Cardiac muscle cell (in vitro differentiated cells and primary cell): ENCODE data around the gene SCGN. TPM values are rescaled to one million over a fixed set of nuclear protein-coding genes. Genes with fewer than 3 reads are reported as not detected.

ENCODE experiments used
- DNase-seq, 2 donors: peaks; one replicate each; pipeline versions ENCODE4 v3.0.0 to v3.0.0-alpha.2; 2010 to 2017; ENCODE audit warnings: low read depth in 1 of 2, low spot score in 1 of 2
- H3K27ac ChIP-seq: fragments of 200-600 bp; sonication (generic); 2 replicates; pipeline ENCODE4 v1.5.1; 2016
- H3K27me3 ChIP-seq: fragments of 200-600 bp; sonication (generic); 2 replicates; pipeline ENCODE4 v1.6.0; 2016; ENCODE audit warnings: control low read depth
- H3K36me3 ChIP-seq: fragments of 200-600 bp; sonication (generic); 2 replicates; pipeline ENCODE4 v1.5.1; 2016; ENCODE audit warnings: control low read depth
- H3K4me1 ChIP-seq: fragments of 200-600 bp; sonication (generic); 2 replicates; pipeline ENCODE4 v1.8.1; 2017; ENCODE audit warnings: low read depth, mild to moderate bottlenecking, mixed run types
- H3K4me3 ChIP-seq: fragments of 200-600 bp; sonication (generic); 2 replicates; pipeline ENCODE4 v1.5.1; 2016; ENCODE audit warnings: mild to moderate bottlenecking
- H3K9me3 ChIP-seq: fragments of 200-600 bp; sonication (generic); 2 replicates; pipeline ENCODE4 v1.5.1; 2017; ENCODE audit warnings: low read depth, mild to moderate bottlenecking, control low read depth
- polyA plus RNA-seq: library from polyadenylated mRNA; unstranded; fragments of >200 nt; fragmentation: Nextera tagmentation; extraction: Ambion mirVana; gene quantifications from 2 replicates; pipeline ENCODE4 v1.2.1, GENCODE V29; 2016
- total RNA-seq: library from RNA; depleted of rRNA; stranded (reverse); fragments of >200 nt; gene quantifications from 2 replicates; pipeline ENCODE4 v1.2.3, GENCODE V29; 2016
- TF ChIP-seq, protein P1 (sequence below): IDR thresholded peaks from 2 replicates; pipeline ENCODE4 v1.5.1; 2012; ENCODE audit warnings: low read depth, mild to moderate bottlenecking, low read length

The SCGN gene
- total and polyA plus RNA-seq, 2 experiments from 2014 or later, result not detected

DNA sequence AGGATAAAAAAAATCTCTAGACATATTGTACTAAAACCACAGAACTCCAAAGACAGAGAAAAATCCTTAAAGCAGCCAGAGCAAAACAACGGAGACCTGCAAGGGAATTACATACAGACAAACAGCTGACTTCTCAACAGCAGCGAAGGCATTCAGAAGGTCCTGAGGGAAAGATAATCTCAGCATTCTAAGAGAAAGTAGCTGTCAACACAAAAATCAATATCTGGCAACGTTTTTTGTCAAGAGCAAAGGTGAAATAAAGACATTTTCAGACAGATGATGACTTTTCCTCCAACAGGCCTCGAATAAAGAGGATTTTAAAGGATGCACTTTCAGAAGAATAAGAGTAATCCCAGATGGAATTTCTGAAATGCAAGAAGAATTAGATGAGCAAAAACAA, 6.1 kb upstream of the SCGN start:
- peaks cover 75% of the 10 kb centered on the region for H3K27me3 ChIP-seq
- DNase-seq, result no peak
- TF ChIP-seq, protein P1, sequence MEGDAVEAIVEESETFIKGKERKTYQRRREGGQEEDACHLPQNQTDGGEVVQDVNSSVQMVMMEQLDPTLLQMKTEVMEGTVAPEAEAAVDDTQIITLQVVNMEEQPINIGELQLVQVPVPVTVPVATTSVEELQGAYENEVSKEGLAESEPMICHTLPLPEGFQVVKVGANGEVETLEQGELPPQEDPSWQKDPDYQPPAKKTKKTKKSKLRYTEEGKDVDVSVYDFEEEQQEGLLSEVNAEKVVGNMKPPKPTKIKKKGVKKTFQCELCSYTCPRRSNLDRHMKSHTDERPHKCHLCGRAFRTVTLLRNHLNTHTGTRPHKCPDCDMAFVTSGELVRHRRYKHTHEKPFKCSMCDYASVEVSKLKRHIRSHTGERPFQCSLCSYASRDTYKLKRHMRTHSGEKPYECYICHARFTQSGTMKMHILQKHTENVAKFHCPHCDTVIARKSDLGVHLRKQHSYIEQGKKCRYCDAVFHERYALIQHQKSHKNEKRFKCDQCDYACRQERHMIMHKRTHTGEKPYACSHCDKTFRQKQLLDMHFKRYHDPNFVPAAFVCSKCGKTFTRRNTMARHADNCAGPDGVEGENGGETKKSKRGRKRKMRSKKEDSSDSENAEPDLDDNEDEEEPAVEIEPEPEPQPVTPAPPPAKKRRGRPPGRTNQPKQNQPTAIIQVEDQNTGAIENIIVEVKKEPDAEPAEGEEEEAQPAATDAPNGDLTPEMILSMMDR, result no peak
- H3K36me3 ChIP-seq, result no peaks in the 10 kb centered on the region
- no peak overlapping the region for H3K4me3 ChIP-seq
- H3K9me3 ChIP-seq, result no peaks in the 10 kb centered on the region
- H3K27ac ChIP-seq, result no peak overlapping the region
- H3K4me1 ChIP-seq, result no peaks in the 10 kb centered on the region

DNA sequence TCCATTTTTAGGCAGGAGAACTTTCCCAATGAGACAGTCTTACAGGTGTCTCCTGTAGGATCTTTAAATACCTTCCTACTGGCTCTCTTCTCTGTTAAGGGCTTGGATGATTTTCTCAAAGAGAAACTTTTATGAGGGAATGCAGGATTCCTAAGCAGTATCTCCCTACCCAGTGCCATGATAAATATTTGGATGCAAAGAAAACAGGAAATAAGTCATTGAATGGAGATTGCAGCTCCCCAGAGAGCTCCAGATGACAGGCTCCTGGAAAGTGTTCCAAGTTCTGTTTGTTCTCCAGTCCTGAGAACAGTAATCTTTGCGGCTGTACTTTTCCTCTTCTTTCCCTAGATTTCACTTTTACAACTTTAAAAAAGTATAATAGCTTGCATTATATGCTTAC, 2.4 kb upstream of the SCGN start:
- TF ChIP-seq, protein P1, result no peak
- peak in 1 of 2 donors; percentile 72 for DNase-seq
- no peak overlapping the region for H3K4me3 ChIP-seq
- peaks cover 75% of the 10 kb centered on the region for H3K27me3 ChIP-seq
- no peaks in the 10 kb centered on the region for H3K9me3 ChIP-seq
- no peak overlapping the region for H3K27ac ChIP-seq
- H3K36me3 ChIP-seq, result no peaks in the 10 kb centered on the region
- no peaks in the 10 kb centered on the region for H3K4me1 ChIP-seq

DNA sequence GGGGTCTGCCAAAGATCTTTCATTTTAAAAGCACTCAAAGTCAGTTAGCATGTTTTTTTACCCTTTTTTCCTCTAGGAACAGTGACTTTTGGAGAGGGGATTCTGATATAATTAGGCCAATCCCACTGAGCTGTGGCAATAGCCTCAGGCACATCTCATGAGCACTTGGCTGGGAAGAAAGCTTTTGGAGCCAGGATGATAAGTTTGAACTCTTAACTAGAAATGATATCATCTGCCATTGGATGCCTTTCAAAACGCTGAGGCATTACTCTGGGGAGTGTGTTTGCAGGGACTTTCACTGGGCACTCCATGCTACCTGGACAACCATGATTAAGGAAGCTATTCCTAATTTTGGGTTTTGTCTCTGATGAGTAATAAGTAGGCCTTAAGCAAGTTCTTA, 3.7 kb downstream of the SCGN start:
- no peaks in the 10 kb centered on the region for H3K9me3 ChIP-seq
- H3K4me1 ChIP-seq, result no peaks in the 10 kb centered on the region
- TF ChIP-seq, protein P1, result no peak
- DNase-seq, result peak in 1 of 2 donors; percentile 4
- H3K27ac ChIP-seq, result no peak overlapping the region
- H3K4me3 ChIP-seq, result no peak overlapping the region
- no peaks in the 10 kb centered on the region for H3K36me3 ChIP-seq
- peaks cover 52% of the 10 kb centered on the region for H3K27me3 ChIP-seq

DNA sequence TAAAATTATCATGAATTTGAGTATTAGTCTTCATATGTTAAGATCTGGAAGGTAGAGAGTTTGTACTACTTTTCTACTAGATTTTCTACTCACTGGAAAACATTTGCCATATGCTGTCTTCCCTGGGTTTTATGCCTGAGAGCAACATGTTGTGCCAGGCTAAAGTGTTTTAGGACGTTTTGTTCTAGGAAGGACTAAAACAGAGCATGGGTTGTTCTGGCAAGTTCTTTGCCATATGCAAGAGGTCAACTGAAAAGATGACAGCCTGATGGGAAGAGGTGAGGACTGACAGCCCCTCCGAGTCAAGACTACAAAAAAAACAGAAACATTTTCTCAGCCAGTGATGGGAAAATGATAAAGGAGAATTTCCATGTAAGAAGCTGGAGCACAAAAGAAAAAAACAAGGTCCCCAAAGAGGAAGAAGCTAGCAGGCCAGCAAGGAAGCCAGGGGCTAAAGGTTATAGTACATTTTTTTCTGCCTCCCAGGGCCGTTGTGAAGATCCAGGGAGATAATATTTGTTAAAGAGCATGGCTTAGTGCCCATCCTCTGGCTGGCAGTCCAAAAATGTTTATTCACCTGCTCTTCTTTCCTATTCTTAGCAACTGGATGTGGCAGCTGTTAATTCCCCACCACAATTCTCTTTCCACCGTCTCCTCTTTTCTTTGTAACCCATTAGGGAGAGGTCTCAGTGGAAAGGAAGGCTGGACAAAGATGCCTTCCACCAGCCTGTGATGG, 7.8 kb downstream of the SCGN start:
- Histone ChIP-seq H3K4me1 (no peaks in the 10 kb centered on the region), H3K9me3 (no peaks in the 10 kb centered on the region), H3K36me3 (no peaks in the 10 kb centered on the region), H3K4me3 (no peak overlapping the region), H3K27me3 (peaks cover 28% of the 10 kb centered on the region), H3K27ac (no peak overlapping the region)
- TF ChIP-seq, protein P1, result no peak
- no peak for DNase-seq

DNA sequence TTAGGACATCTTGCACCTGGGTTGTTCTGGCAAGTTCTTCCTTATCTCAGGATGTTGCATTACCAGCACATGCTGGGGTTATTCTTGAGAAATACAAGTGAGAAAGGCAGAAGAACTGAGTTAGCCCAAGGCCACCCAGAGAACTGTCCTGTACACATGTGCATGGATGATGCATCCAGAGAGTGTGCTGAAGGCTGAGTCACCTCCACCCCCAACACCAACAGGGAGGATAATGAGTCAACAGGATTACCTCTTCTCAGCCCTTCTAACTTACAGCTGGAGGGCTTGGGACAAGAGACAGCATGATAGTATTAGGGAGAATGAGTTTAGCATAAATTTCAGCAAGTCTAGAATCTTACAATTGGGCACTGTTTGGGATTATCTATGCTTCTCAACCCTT, 8.5 kb downstream of the SCGN start:
- TF ChIP-seq, protein P1, result no peak
- Histone ChIP-seq H3K4me3 (no peak overlapping the region), H3K4me1 (no peaks in the 10 kb centered on the region), H3K27me3 (peaks cover 21% of the 10 kb centered on the region), H3K9me3 (no peaks in the 10 kb centered on the region), H3K36me3 (no peaks in the 10 kb centered on the region), H3K27ac (no peak overlapping the region)
- DNase-seq, result peak in 1 of 2 donors; percentile 54
